HepG2 (cell line): ENCODE measurements around the gene FGGY. TPM values are rescaled to one million over a fixed set of nuclear protein-coding genes. Genes with fewer than 3 reads are reported as not detected.
A peak's percentile ranks its signal among the peaks of the same experiment; 100 is the strongest.

ENCODE experiments used
- ERF ChIP-seq: IDR thresholded peaks from 2 replicates; pipeline ENCODE4 v1.6.1; 2018; ENCODE audit warnings: missing biosample characterization, missing genetic modification reagents
- HOXA3 ChIP-seq: sonication (generic); formaldehyde crosslinking; IDR thresholded peaks from 2 replicates; pipeline ENCODE4 v1.5.0; 2020; ENCODE audit warnings: missing genetic modification reagents
- ISL2 ChIP-seq: sonication (generic); formaldehyde crosslinking; IDR thresholded peaks from 2 replicates; pipeline ENCODE4 v1.5.0; 2020; ENCODE audit warnings: missing genetic modification reagents
- MTF2 ChIP-seq: sonication (generic); formaldehyde crosslinking; IDR thresholded peaks from 2 replicates; pipeline ENCODE4 v1.5.0; 2020; ENCODE audit warnings: missing genetic modification reagents, borderline replicate concordance
- PHB2 ChIP-seq: fragments of 450-650 bp; IDR thresholded peaks from 2 replicates; pipeline ENCODE4 v1.6.1; 2018; ENCODE audit not compliant: partially characterized antibody
- POLR2A ChIP-seq, 2 experiments: IDR thresholded peaks; 2 replicates each; pipeline ENCODE4 v1.6.1; 2011; ENCODE audit warnings: low read depth in 2 of 2, low read length in 2 of 2, mild to moderate bottlenecking in 1 of 2, moderate library complexity in 1 of 2; ENCODE audit not compliant: insufficient read depth in 1 of 2
- ZBTB3 ChIP-seq: sonication (generic); formaldehyde crosslinking; IDR thresholded peaks from 2 replicates; pipeline ENCODE4 v1.4.0; 2020; ENCODE audit warnings: low read depth, mild to moderate bottlenecking, moderate library complexity, missing genetic modification reagents, borderline replicate concordance
- ZNF143 ChIP-seq: sonication (generic); formaldehyde crosslinking; IDR thresholded peaks from 2 replicates; pipeline ENCODE4 v1.4.0; 2020; ENCODE audit warnings: missing genetic modification reagents
- ZNF282 ChIP-seq: fragments of 450-650 bp; IDR thresholded peaks from 2 replicates; pipeline ENCODE4 v1.6.1; 2018; ENCODE audit not compliant: partially characterized antibody
- ZNF296 ChIP-seq: sonication (generic); formaldehyde crosslinking; conservative IDR thresholded peaks from 2 replicates; pipeline ENCODE4 v1.5.0; 2020; ENCODE audit warnings: mild to moderate bottlenecking, missing genetic modification reagents
- ZNF441 ChIP-seq: sonication (generic); formaldehyde crosslinking; IDR thresholded peaks from 2 replicates; pipeline ENCODE4 v1.7.0; 2021; ENCODE audit warnings: missing genetic modification reagents, borderline replicate concordance
- ZNF749 ChIP-seq: sonication (generic); formaldehyde crosslinking; IDR thresholded peaks from 2 replicates; pipeline ENCODE4 v1.8.0; 2022; ENCODE audit warnings: mild to moderate bottlenecking, missing genetic modification reagents, moderate library complexity, borderline replicate concordance
- polyA plus RNA-seq, 8 experiments: library from polyadenylated mRNA; depleted of rRNA in 3 of 8; stranded (reverse) in 7 of 8; unstranded in 1 of 8; fragments of >200 nt; fragmentation: Illumina TruSeq in 4 of 8; extraction: Trizol in 4 of 8; gene quantifications; 2 replicates each; pipeline versions ENCODE4 v1.2.1 to v1.2.3, GENCODE V29; 2011 to 2016; ENCODE audit warnings: low read depth in 4 of 8, missing spikeins in 1 of 8, mixed read lengths in 1 of 8; ENCODE audit not compliant: insufficient read depth in 1 of 8
- total RNA-seq, 5 experiments: library from RNA; depleted of rRNA; stranded (reverse); fragments of >200 nt; fragmentation: Illumina TruSeq; extraction: Trizol; gene quantifications; 2 replicates each; pipeline ENCODE4 v1.2.3, GENCODE V29; 2016; ENCODE audit warnings: low read depth in 1 of 5
- TF ChIP-seq, protein P1 (sequence below): sonication (generic); formaldehyde crosslinking; IDR thresholded peaks from 2 replicates; pipeline ENCODE4 v1.8.1; 2022; ENCODE audit warnings: low read depth, mild to moderate bottlenecking, missing genetic modification reagents
- TF ChIP-seq, protein P2 (sequence below): sonication (generic); formaldehyde crosslinking; conservative IDR thresholded peaks from 2 replicates; pipeline ENCODE4 v1.4.0; 2020; ENCODE audit warnings: missing genetic modification reagents
- TF ChIP-seq, protein P3 (sequence below): sonication (generic); formaldehyde crosslinking; IDR thresholded peaks from 2 replicates; pipeline ENCODE4 v1.8.1; 2022; ENCODE audit warnings: mild to moderate bottlenecking, missing genetic modification reagents
- TF ChIP-seq, protein P4 (sequence below): IDR thresholded peaks from 2 replicates; pipeline ENCODE4 v1.4.0; 2020; ENCODE audit warnings: mild to moderate bottlenecking, missing genetic modification reagents
- TF ChIP-seq, protein P5 (sequence below): sonication (generic); formaldehyde crosslinking; IDR thresholded peaks from 2 replicates; pipeline ENCODE4 v1.5.0; 2020; ENCODE audit warnings: mild to moderate bottlenecking, missing genetic modification reagents, moderate library complexity

The FGGY gene
- total and polyA plus RNA-seq, 2 of the 13 experiments (the other 11 are each of a cell fraction or from before 2014, with no cell fraction given) = 15.7 to 27.5 TPM

DNA sequence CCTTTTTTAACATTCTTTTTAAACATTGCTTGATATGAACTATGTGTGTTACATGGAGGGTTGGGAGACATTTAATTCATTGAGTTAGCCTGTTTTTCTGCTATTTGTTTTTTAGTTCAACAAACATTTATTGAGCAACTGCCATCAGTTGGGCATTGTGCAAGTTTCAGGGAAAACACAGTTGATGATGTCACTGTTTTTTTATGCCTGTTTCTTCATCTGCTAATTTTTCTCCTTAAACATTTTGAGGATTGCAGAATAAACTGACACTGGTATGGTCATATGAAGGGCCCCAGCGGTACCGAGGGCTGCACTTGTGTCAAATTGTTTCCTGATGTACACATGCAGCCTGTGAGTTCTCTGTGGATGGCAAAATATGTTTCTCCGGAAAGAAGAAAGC, 253.0 kb downstream of the FGGY start (continued):
- TF ChIP-seq, protein P1, sequence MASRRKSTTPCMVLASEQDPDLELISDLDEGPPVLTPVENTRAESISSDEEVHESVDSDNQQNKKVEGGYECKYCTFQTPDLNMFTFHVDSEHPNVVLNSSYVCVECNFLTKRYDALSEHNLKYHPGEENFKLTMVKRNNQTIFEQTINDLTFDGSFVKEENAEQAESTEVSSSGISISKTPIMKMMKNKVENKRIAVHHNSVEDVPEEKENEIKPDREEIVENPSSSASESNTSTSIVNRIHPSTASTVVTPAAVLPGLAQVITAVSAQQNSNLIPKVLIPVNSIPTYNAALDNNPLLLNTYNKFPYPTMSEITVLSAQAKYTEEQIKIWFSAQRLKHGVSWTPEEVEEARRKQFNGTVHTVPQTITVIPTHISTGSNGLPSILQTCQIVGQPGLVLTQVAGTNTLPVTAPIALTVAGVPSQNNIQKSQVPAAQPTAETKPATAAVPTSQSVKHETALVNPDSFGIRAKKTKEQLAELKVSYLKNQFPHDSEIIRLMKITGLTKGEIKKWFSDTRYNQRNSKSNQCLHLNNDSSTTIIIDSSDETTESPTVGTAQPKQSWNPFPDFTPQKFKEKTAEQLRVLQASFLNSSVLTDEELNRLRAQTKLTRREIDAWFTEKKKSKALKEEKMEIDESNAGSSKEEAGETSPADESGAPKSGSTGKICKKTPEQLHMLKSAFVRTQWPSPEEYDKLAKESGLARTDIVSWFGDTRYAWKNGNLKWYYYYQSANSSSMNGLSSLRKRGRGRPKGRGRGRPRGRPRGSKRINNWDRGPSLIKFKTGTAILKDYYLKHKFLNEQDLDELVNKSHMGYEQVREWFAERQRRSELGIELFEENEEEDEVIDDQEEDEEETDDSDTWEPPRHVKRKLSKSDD (CRISPR knock-in tag) = no peak
- TF ChIP-seq ISL2 (CRISPR knock-in tag) (peak; percentile 26; the same call in 1 of the 2 replicates), ZNF282 (no peak), ZNF296 (CRISPR knock-in tag) (no peak), MTF2 (CRISPR knock-in tag) (no peak), PHB2 (no peak), ERF (CRISPR knock-in tag) (no peak), HOXA3 (CRISPR knock-in tag) (no peak), ZNF749 (CRISPR knock-in tag) (no peak), ZNF441 (CRISPR knock-in tag) (no peak), ZNF143 (no peak), ZBTB3 (CRISPR knock-in tag) (no peak), POLR2A (IDR thresholded peaks at IDR 0.05; ENCODE audit: insufficient read depth in 1 of 2, low read depth in 2 of 2, low read length in 2 of 2) (no peak)
- TF ChIP-seq, protein P2, sequence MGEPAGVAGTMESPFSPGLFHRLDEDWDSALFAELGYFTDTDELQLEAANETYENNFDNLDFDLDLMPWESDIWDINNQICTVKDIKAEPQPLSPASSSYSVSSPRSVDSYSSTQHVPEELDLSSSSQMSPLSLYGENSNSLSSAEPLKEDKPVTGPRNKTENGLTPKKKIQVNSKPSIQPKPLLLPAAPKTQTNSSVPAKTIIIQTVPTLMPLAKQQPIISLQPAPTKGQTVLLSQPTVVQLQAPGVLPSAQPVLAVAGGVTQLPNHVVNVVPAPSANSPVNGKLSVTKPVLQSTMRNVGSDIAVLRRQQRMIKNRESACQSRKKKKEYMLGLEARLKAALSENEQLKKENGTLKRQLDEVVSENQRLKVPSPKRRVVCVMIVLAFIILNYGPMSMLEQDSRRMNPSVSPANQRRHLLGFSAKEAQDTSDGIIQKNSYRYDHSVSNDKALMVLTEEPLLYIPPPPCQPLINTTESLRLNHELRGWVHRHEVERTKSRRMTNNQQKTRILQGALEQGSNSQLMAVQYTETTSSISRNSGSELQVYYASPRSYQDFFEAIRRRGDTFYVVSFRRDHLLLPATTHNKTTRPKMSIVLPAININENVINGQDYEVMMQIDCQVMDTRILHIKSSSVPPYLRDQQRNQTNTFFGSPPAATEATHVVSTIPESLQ = no peak
- TF ChIP-seq, protein P3, sequence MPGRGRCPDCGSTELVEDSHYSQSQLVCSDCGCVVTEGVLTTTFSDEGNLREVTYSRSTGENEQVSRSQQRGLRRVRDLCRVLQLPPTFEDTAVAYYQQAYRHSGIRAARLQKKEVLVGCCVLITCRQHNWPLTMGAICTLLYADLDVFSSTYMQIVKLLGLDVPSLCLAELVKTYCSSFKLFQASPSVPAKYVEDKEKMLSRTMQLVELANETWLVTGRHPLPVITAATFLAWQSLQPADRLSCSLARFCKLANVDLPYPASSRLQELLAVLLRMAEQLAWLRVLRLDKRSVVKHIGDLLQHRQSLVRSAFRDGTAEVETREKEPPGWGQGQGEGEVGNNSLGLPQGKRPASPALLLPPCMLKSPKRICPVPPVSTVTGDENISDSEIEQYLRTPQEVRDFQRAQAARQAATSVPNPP = no peak
- TF ChIP-seq, protein P4, sequence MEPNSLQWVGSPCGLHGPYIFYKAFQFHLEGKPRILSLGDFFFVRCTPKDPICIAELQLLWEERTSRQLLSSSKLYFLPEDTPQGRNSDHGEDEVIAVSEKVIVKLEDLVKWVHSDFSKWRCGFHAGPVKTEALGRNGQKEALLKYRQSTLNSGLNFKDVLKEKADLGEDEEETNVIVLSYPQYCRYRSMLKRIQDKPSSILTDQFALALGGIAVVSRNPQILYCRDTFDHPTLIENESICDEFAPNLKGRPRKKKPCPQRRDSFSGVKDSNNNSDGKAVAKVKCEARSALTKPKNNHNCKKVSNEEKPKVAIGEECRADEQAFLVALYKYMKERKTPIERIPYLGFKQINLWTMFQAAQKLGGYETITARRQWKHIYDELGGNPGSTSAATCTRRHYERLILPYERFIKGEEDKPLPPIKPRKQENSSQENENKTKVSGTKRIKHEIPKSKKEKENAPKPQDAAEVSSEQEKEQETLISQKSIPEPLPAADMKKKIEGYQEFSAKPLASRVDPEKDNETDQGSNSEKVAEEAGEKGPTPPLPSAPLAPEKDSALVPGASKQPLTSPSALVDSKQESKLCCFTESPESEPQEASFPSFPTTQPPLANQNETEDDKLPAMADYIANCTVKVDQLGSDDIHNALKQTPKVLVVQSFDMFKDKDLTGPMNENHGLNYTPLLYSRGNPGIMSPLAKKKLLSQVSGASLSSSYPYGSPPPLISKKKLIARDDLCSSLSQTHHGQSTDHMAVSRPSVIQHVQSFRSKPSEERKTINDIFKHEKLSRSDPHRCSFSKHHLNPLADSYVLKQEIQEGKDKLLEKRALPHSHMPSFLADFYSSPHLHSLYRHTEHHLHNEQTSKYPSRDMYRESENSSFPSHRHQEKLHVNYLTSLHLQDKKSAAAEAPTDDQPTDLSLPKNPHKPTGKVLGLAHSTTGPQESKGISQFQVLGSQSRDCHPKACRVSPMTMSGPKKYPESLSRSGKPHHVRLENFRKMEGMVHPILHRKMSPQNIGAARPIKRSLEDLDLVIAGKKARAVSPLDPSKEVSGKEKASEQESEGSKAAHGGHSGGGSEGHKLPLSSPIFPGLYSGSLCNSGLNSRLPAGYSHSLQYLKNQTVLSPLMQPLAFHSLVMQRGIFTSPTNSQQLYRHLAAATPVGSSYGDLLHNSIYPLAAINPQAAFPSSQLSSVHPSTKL (CRISPR knock-in tag) = peak; percentile 75
- TF ChIP-seq, protein P5, sequence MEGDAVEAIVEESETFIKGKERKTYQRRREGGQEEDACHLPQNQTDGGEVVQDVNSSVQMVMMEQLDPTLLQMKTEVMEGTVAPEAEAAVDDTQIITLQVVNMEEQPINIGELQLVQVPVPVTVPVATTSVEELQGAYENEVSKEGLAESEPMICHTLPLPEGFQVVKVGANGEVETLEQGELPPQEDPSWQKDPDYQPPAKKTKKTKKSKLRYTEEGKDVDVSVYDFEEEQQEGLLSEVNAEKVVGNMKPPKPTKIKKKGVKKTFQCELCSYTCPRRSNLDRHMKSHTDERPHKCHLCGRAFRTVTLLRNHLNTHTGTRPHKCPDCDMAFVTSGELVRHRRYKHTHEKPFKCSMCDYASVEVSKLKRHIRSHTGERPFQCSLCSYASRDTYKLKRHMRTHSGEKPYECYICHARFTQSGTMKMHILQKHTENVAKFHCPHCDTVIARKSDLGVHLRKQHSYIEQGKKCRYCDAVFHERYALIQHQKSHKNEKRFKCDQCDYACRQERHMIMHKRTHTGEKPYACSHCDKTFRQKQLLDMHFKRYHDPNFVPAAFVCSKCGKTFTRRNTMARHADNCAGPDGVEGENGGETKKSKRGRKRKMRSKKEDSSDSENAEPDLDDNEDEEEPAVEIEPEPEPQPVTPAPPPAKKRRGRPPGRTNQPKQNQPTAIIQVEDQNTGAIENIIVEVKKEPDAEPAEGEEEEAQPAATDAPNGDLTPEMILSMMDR (CRISPR knock-in tag) = no peak
